Cerebellar nuclear complex (tissue), 1 donor: ENCODE results near the gene AATK.

Experiments
- DNase-seq, 2 experiments: peaks; one replicate each; lab custom pipeline; 2025; lab: John Stamatoyannopoulos, UW

The AATK gene

GRCh38 chr17:81071761-81072741 is 94.0 kb downstream of the AATK start:
- DNase-seq: no peak

- no peak for DNase-seq
Observed at GRCh38 chr17:81070541-81071246, 95.3 kb downstream of the AATK start.

- no peak for DNase-seq
Observed at GRCh38 chr17:81069135-81069645, 96.8 kb downstream of the AATK start.

GRCh38 chr17:81068411-81069134 is 97.4 kb downstream of the AATK start:
- no peak for DNase-seq

- no peak for DNase-seq
Observed at GRCh38 chr17:81067391-81067811, 98.6 kb downstream of the AATK start.
